NOMO-1 treated with dmso at 0.1 percent for 144 hours (cell line): ENCODE measurements around the gene PID1.
"Not testable (repeated sequence)": the region's sequence is repeated elsewhere in the genome, so short reads cannot be mapped to it uniquely, and the experiment has no call there.

Experiments used
- DNase-seq: peaks from one replicate; lab custom pipeline; 2025; ENCODE audit not compliant: unreplicated experiment; lab: John Stamatoyannopoulos, UW

PID1 gene

DNA sequence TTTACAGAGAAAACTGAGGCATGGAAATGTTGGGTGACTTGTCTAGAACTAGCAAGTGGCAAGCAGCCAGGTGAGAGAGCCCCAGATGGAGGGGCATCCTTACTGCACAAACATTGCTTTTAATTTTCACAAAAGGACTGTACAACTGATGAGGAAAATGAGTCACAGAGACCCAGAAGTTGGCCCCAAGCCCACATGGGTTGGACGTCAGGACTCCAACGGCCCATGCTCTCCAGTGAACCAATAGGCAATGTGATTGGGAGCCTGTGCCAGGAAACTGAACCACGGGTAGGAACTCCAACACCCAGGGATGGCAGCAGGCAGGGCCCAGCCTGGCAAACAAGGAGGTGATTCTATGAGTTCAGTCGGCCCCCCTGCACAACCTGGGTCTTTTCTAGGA lies 50.8 kb downstream of the PID1 start:
- DNase-seq, result no peak

- no peak for DNase-seq
These were observed 52.7 kb downstream of the PID1 start for GRCh38 chr2:229218329-229218921.

- no peak for DNase-seq
These were observed 58.8 kb downstream of the PID1 start for GRCh38 chr2:229212241-229212640.

- DNase-seq, result no peak
These were observed 60.4 kb downstream of the PID1 start for GRCh38 chr2:229210641-229211040.

- DNase-seq, result no peak
These were observed 64.5 kb downstream of the PID1 start for GRCh38 chr2:229206548-229206947.

- DNase-seq, result no peak
These were observed 65.4 kb downstream of the PID1 start for GRCh38 chr2:229205704-229206103.

- no peak for DNase-seq
These were observed 68.4 kb downstream of the PID1 start for GRCh38 chr2:229202646-229203045.

DNA sequence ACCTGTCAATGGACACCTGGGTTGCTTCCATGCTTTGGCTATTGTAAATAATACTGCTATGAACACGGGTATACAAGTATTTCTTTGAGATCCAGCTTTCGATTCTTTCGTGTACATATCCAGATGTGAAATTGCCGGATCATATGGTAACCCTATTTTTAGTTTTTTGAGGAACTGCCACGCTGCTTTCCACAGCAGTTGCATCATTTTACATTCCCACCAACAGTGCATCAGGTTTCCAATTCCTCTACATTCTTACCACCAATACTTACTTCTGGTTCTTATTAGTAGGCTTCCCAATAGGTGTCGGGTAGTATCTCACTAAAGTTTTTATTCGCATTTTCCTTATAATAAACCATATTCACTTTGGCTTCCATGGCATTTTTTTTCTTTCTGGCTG lies 69.6 kb downstream of the PID1 start:
- no peak for DNase-seq

DNA sequence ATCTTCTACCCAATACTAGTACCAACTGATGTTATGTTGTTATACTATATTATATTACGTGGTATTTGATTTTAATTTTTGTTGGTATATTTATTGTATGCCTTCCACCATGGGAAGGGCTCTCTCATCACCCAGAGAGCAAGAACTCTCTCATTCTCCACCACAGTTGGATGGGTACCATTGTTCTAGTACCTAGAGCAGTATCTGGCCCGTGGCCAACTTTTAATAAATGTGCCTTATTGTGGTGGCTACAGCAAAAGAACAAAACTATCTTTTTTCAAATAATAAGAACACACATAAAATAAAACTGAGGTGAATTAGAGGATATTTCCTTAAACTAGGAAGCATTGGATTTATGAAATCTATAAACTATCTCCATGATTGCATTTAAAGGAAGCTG lies 71.8 kb downstream of the PID1 start:
- DNase-seq, result no peak

GRCh38 chr2:229196448-229196847 lies 74.6 kb downstream of the PID1 start:
- no peak for DNase-seq

GRCh38 chr2:229195346-229195947 lies 75.6 kb downstream of the PID1 start:
- DNase-seq, result no peak

GRCh38 chr2:229193281-229193680 lies 77.8 kb downstream of the PID1 start:
- DNase-seq, result no peak

GRCh38 chr2:229191413-229191812 lies 79.7 kb downstream of the PID1 start:
- DNase-seq, result no peak

DNA sequence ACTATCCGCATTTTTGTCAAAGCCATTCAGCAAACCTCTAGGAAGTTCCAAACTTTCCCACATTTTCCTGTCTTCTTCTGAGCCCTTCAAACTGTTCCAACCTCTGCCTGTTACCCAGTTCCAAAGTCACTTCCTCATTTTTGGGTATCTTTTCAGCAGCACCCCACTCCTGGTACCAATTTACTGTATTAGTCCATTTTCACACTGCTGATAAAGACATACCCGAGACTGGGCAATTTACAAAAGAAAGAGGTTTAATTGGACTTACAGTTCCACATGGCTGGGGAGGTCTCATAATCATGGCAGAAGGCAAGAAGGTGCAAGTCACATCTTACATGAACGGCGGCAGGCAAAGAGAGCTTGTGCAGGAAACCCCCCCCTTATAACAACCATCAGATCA lies 84.0 kb downstream of the PID1 start:
- not testable (repeated sequence) for DNase-seq

GRCh38 chr2:229181641-229182040 lies 89.4 kb downstream of the PID1 start:
- no peak for DNase-seq

- DNase-seq, result no peak
These were observed 90.4 kb downstream of the PID1 start for GRCh38 chr2:229180658-229181057.

DNA sequence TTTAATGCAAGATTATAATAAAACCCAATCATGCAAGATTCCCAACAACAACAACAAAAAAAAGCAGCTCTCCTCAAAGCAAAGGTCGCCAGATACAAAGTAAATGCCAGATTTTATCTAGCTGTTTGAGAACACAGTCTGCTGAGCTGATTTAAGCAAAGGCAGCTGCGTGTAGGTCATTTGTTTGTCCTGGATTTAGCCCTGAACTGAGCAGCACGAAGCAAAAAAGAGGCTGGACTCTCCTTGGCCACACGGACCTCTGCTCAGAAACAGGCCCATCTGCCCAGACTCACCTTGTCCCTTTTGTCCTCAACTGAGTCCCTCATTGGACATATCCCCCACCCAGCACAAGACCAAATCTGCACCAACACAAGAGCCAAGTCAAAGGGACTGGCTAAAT lies 91.5 kb downstream of the PID1 start:
- DNase-seq, result no peak

GRCh38 chr2:229178706-229179105 lies 92.4 kb downstream of the PID1 start:
- DNase-seq, result no peak

GRCh38 chr2:229178117-229178516 lies 93.0 kb downstream of the PID1 start:
- no peak for DNase-seq

DNA sequence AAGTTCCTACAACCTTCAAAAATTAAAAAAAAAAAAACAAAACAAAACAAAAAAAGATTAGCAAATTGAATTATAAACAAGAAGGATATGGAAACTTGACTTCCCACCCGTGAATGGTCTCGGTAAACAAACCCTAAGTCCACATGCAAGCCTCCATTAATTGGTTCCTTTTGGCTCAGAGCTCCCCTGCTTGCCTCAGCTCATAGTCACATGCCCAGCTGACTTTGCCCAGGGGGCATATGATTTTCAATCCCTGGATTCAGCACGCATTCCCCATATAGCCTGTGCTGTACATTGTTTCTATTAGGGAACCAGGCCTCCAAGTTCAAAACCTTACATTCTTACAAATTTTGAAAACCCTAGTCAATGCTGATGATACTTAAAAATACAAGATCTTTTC lies 95.0 kb downstream of the PID1 start:
- no peak for DNase-seq

DNA sequence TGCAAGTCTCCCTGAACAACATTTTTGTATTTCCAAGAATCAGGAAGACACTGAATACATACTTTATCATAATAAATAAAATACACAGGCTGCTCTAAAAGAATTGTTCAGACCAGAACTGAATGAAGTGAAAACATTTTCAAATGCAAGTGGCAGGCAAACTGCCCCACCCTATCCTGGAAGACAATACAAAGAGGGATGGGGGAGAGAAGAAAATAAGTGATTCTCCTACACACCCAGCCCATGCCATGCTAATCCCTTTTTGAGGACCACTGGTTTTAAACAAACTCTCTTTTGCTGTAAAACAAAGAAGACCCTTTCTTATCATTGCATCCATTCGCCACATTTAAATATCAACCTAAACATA lies 95.6 kb downstream of the PID1 start:
- no peak for DNase-seq

DNA sequence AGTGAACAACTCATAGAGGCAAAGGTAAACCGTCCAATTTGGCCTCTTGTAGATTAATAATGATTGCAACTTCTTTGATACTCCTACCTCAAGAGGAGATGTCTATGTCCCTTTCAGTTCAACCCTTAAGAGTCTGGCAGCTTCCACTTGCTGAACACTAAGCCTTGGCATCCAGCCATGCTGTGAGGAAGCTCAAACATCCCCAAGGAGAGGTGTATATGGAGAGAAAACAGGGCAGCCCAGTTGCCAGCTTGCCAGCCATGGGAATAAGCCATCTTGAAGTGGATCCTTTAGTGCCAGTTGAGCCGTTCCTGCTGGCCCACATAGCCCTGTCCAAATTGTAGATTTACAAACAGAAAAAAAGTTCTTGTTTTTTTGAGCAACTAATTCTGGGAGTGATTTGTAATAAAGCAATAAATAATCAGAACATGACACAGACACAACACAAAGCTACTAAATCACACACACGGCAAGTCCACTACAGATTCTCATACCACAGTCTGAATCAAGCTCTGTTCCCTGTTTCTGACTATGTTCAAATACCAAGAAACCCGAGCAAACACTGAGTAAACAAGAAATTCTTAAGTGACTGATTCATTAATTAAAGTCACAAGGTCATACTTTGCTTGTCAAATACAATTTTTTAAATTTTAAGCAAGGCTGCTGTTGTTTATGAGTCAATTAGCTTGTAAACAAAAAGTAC lies 96.1 kb downstream of the PID1 start:
- DNase-seq, result no peak
